ENCODE data around the gene AVL9. TPM values are rescaled to one million over a fixed set of nuclear protein-coding genes. Genes with fewer than 3 reads are reported as not detected.

AVL9 gene
- polyA plus RNA-seq, 2 of the 4 experiments (the other 2 are of a cell fraction) = 24.0 to 36.1 TPM

- CTCF ChIA-PET = interaction anchor here (0.6 to 1.6 kb wide), 3 partner anchors 234 to 258 kb away, joined by 3 read pairs; no protein-coding TSS in a partner anchor
- Histone ChIP-seq H3K4me1 (peaks cover 3% of the 10 kb centered on the region; the same call in 1 of the 3 replicates), H3K27ac (no peak overlapping the region), H3K9me3 (no peaks in the 10 kb centered on the region), H3K4me2 (no peak overlapping the region), H3K4me3 (no peak overlapping the region)
- DNase-seq (ENCODE audit: low read depth in 1 of 2, low spot score in 1 of 2) (no peak), FAIRE-seq (no peak), ATAC-seq (no peak)
- no peak for TF ChIP-seq E2F6 (IDR thresholded peaks at IDR 0.05; ENCODE audit: borderline replicate concordance, low read depth)
- TF ChIP-seq MAFK (IDR thresholded peaks at IDR 0.05; ENCODE audit: partially characterized antibody) = no peak
- no peak for TF ChIP-seq FOXS1 (CRISPR knock-in tag; IDR thresholded peaks at IDR 0.05)
- no peak for TF ChIP-seq CBX2 (IDR thresholded peaks at IDR 0.05; ENCODE audit: borderline replicate concordance, low read depth)
- no peak for TF ChIP-seq MAZ (IDR thresholded peaks at IDR 0.05; ENCODE audit: borderline replicate concordance, low read depth, low read length)
- no peak for TF ChIP-seq EP300 (IDR thresholded peaks at IDR 0.05)
- no peak for TF ChIP-seq ZC3H11A (IDR thresholded peaks at IDR 0.05)
- no peak for TF ChIP-seq NPAS2 (CRISPR knock-in tag; IDR thresholded peaks at IDR 0.05; ENCODE audit: borderline replicate concordance)
- no peak for TF ChIP-seq BHLHE40 (IDR thresholded peaks at IDR 0.05; ENCODE audit: low read depth, low read length)
- no peak for TF ChIP-seq JUNB (IDR thresholded peaks at IDR 0.05)
- no peak for TF ChIP-seq HMGXB4 (CRISPR knock-in tag; IDR thresholded peaks at IDR 0.05; ENCODE audit: borderline replicate concordance)
- 0% methylated on average over 3 of the region's 3 CpGs for WGBS (ENCODE audit: missing lambda C conversion rate)
- POLR2A ChIA-PET = no interaction called here
These were observed 37.3 kb upstream of the AVL9 start for GRCh38 chr7:32458025-32458424.

- WGBS (ENCODE audit: missing lambda C conversion rate) = 57% methylated on average over 2 of the region's 2 CpGs
- TF ChIP-seq MAX (IDR thresholded peaks at IDR 0.05) (no peak), ZSCAN20 (CRISPR knock-in tag; IDR thresholded peaks at IDR 0.05) (no peak), RARB (CRISPR knock-in tag; IDR thresholded peaks at IDR 0.05) (no peak), HES2 (IDR thresholded peaks at IDR 0.05) (no peak), RAD21 (conservative IDR thresholded peaks at IDR 0.05 in 1 of 2, IDR thresholded peaks at IDR 0.05 in 1 of 2) (no peak), POLR2A (IDR thresholded peaks at IDR 0.05; ENCODE audit: low read length) (no peak)
- FAIRE-seq (no peak), ATAC-seq (no peak), DNase-seq (ENCODE audit: low read depth in 1 of 2, low spot score in 1 of 2) (no peak)
- no peak overlapping the region for H3K27ac ChIP-seq
- POLR2A ChIA-PET = no interaction called here
- H3K4me3 ChIP-seq = no peak overlapping the region
- H3K4me1 ChIP-seq = 0 out of 3 replicates have a peak, but pooled peaks cover 3% of the 10 kb centered on the region
- no peak overlapping the region for H3K4me2 ChIP-seq
- no peaks in the 10 kb centered on the region for H3K9me3 ChIP-seq
- CTCF ChIA-PET = interaction anchor here (1.3 to 2.1 kb wide), 2 partner anchors 19 to 256 kb away, joined by 3 to 7 read pairs; no protein-coding TSS in a partner anchor
These were observed 35.5 kb upstream of the AVL9 start for GRCh38 chr7:32459788-32460187.

GRCh38 chr7:32461484-32461883 lies 33.8 kb upstream of the AVL9 start:
- Histone ChIP-seq H3K9me3 (no peaks in the 10 kb centered on the region), H3K4me3 (no peak overlapping the region), H3K4me1 (0 out of 3 replicates have a peak, but pooled peaks cover 3% of the 10 kb centered on the region), H3K27ac (no peak overlapping the region), H3K4me2 (no peak overlapping the region)
- POLR2A ChIA-PET = no interaction called here
- DNase-seq (ENCODE audit: low read depth in 1 of 2, low spot score in 1 of 2) = no peak
- WGBS (ENCODE audit: missing lambda C conversion rate) = 58% methylated on average over 2 of the region's 2 CpGs
- FAIRE-seq = no peak
- CTCF ChIA-PET = interaction anchor here (0.8 kb wide), 1 partner anchor 18 kb away, joined by 3 read pairs; no protein-coding TSS in a partner anchor
- no peak for TF ChIP-seq CBX2 (IDR thresholded peaks at IDR 0.05; ENCODE audit: borderline replicate concordance, low read depth)
- TF ChIP-seq USF2 (IDR thresholded peaks at IDR 0.05) = no peak
- TF ChIP-seq CHD2 (IDR thresholded peaks at IDR 0.05; ENCODE audit: low read length, partially characterized antibody) = no peak
- TF ChIP-seq CHD4 (IDR thresholded peaks at IDR 0.05; ENCODE audit: borderline replicate concordance) = no peak
- no peak for TF ChIP-seq POLR2AphosphoS2 (conservative IDR thresholded peaks at IDR 0.05; ENCODE audit: low read length)
- no peak for TF ChIP-seq ZFP36 (IDR thresholded peaks at IDR 0.05; ENCODE audit: borderline replicate concordance, partially characterized antibody)
- no peak for TF ChIP-seq HES2 (IDR thresholded peaks at IDR 0.05)
- no peak for TF ChIP-seq SREBF2 (IDR thresholded peaks at IDR 0.05)
- TF ChIP-seq KDM5A (IDR thresholded peaks at IDR 0.05) = no peak
- TF ChIP-seq HOXA7 (CRISPR knock-in tag; IDR thresholded peaks at IDR 0.05) = no peak
- ATAC-seq = no peak

Data from A549 (cell line).